CD4-positive, alpha-beta T cell treated with Interleukin-15 for 1 hour (primary cell): ENCODE measurements around the gene BEST3.
A peak's percentile ranks its signal among the peaks of the same experiment; 100 is the strongest.

ENCODE experiments used
- DNase-seq: peaks from one replicate; pipeline ENCODE4 v3.0.0-alpha.2; 2020

The BEST3 gene

DNA sequence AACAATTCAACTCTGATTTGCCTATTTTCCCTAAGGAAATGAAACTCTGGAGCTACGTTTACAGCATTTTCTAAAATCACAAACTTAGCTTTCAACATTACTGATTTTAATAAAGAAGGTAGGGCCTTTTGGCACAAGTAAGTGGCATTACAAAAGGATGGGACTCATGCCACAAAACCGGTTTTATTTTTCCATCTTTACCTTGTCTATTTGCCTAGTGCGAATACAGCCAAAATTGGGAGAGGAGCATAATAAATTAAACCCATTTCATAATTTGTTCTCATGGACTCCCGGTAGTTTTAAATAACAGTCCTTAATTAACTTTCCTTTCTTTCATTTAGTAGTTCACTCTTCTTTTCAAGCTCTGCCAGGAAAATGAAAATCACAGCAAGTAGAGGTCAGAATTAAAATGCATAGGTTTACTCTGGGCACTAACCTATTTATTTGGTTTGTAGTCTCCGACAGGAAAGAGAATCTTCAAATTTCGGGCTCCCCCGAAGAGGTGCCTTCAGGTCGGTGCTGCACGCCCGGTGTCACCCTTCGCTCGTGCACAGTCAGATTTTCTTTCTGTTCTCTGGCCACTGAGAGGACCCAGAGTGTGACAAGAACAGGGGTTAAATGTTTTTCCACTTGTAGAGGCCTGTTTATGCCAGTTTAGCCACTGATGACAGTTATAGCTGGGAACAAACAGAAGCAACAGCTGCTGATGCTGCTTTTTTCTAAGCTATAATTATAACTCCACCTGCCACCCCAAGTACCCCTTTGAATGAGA, at the start of gene BEST3:
Gene BEST3 (minus strand): TSS at position 535 of the 772 bp plus-strand sequence. CDS start 1,505 bp downstream, outside the sequence.
- no peak for DNase-seq

GRCh38 chr12:69744109-69744508, 45.0 kb upstream of the BEST3 start:
- no peak for DNase-seq

- DNase-seq = peak; percentile 67
Observed at GRCh38 chr12:69739287-69740191, 40.4 kb upstream of the BEST3 start.

- DNase-seq = peak; percentile 90
Observed at GRCh38 chr12:69738351-69739286, 39.5 kb upstream of the BEST3 start, which contains the start of gene RAB3IP. Gene RAB3IP (plus strand): TSS chr12:69738860. CDS start chr12:69755409, 16,549 bp downstream.

DNA sequence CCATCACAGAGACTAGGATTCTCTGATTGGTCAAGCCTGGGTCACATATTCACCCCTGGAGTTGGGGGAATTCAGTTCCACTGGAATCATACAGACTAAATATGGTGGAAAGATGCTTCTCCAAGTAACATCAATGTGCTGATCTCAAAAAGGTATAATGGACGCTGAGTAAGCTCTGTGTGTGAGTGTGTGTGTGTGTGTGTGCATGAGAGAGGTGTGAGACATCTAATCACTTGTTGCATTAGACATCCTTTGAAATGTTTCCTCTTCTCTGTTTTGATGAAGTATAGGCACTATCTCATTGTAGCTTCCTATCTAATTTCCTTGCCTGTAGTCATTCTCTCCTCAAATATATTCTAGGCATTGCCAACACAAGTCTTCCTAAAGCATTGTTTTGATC, 34.5 kb upstream of the BEST3 start:
- no peak for DNase-seq

GRCh38 chr12:69732088-69732487, 33.0 kb upstream of the BEST3 start:
- no peak for DNase-seq

DNA sequence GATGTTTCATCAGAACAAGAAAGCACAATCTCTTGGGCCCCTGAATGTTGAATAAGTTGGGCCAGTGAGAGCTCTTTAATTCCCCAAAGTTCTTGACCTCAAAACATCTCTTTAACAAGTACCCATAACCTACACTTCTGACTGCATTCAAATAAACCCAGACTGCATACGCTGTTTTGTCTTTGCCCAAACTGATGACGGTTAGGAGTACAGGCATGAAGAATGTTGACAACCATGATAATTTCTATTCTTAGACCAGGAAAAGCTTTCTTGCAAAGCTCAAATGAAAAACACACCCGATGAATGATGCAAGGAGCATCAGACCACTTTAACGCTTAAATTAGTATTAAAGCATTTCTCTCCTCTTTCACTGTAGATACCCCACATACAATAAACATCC, 27.8 kb upstream of the BEST3 start:
- no peak for DNase-seq

GRCh38 chr12:69720750-69721149, 21.6 kb upstream of the BEST3 start:
- no peak for DNase-seq

DNA sequence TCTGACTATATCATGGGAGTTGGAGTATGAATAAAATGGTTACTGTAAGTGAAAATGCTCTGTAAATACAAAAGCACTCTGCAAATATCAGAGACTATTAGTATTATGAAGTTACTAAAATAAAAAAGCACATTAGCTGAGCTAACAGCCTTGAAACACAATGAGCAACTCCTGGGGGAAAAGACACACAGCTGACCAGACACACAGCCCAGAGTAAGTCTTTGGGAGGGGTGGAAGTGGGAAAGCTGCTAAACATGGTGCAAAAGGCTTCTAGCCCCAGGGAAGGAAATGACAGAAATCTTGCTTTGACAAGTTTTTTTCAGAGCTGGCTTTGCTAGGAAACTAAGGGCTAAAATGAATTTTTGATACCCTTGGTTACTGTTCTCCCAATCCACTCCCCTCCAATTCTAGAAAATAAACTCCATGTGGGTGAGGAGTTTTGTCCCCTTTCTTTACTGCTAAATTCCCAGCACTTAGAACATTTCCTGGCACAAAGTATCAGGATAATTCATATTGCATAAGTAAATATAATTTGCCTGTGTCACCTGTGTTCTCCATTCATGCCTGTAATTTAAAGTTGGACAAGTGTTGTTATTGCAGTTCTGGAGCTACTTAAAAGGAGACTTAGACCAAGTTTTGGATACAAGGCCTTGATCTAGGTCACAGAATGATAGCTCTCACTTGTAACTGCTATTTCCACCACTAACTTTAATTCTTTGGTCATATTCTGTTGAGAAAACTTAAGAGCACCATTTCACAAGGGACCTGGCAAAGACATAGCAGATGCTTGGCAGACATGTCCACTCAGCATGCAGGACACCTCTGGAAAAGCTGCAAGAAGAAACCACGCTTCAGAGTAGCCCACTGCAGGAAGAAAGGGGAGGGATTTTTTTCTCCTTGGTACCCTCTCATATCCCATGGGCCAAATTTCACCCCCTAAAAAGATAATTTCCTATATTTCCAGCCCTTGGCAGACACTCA, 20.5 kb upstream of the BEST3 start:
- DNase-seq = no peak

DNA sequence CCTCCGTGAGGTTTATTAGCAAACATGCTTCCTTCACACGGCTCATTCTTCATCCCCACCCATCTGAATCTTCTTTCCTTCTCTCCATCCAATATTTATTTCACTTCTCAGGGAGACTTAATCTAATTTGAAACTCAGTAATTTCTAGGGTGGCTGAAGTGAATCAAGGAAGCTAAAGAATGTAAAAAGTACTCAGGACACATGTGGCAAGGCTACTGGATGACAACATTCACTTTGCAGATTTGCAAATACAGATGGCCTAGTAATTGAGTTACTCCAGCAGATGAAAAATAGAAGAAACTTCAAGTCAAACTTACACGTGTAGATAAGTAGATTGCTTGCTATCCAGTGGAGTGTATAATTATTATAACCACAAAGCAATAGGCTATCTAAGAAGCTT, 15.4 kb upstream of the BEST3 start:
- no peak for DNase-seq

- no peak for DNase-seq
Observed at GRCh38 chr12:69712826-69713225, 13.7 kb upstream of the BEST3 start.

- DNase-seq = no peak
Observed at GRCh38 chr12:69708649-69709048, 9.5 kb upstream of the BEST3 start.

DNA sequence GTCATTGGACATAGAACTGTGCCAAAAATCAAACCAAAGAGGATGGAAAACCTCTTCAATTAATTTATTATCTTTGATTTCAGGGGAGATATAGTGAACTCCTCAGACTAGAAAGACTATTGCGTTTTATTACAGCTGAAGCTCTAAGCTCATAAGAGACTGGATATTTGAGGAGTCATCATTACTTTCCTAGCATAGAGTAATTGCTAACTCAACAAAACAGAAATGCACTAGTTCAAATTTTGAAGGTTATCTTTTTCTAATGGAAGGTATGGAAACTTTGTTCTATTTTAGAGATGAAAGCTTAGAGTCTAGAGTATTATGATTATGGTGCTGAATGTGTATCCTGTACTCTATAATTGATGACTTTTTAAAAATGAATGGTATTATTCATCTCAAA, 5.3 kb upstream of the BEST3 start:
- no peak for DNase-seq

GRCh38 chr12:69703146-69703642, 4.1 kb upstream of the BEST3 start:
- DNase-seq = no peak

GRCh38 chr12:69701826-69702225, 2.7 kb upstream of the BEST3 start:
- DNase-seq = no peak

- no peak for DNase-seq
Observed at GRCh38 chr12:69698054-69698453, 1.0 kb downstream of the BEST3 start.

DNA sequence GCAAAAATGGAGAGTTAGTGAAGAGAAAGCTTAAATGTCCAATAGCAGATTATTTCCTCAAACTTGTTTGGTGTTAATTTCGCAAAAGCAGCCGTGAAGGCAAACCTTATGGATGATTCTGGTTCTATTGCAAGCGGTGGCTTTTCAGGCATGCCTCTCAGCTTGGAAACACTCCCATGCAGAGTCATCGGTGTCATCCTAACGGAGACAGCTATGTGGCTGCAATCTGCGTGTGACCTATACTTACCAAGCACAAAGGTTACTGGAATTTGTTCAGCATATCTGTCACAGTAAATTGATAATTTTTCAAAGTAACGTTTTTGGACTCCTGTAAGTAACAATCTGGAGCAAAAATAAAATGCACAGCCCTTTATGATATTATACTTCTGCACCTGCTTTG, 5.0 kb downstream of the BEST3 start:
- no peak for DNase-seq

GRCh38 chr12:69689638-69690037, 9.5 kb downstream of the BEST3 start:
- DNase-seq = no peak

DNA sequence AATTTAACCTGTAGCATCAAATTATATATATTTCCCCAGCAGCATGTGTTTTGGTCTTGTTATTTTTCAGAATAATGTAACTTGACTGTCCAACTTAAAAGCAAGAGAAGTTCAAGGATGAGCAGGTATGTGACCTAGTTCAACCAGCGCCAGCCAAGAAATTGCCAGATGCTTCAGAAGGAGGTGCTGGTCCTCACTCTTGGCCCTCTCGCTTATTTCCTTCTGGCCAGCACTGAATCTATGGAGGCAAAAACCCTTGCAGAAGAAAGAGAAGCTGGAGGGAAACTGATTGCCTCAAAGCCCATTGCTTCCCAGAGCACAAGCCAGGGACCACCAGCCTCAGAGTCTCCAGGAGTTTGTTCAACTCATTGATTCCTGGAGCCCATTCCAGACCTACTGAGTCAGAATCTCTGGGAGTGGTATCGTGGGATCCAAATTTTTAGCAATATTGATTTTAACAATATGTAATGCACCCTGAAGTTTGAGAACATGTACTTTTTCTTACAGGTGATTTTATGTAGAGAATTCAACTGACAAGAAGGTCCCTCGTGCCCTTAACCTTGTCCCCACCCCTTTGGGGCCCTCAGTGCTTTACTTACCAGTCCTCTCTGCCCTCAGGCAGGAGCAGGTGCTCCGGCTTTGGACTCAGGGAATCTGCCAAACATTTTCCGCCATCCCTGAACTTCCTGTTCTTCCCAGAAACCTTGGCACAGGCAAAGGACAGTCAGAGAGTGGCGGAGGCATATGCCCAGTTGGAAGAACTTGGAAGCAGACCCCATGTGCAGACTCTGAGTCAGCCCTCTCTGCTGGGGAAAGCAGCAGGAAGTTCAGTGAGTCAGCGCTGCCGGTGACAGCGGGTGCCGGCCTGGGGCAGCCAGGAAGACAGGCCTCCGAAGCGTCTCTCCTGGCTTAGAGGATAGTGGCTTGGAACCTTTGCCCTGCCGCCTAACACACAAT, 10.4 kb downstream of the BEST3 start:
- peak; percentile 17 for DNase-seq

- DNase-seq = no peak
Observed at GRCh38 chr12:69688021-69688420, 11.1 kb downstream of the BEST3 start.
